ENCODE measurements around the gene DZIP1. TPM values are rescaled to one million over a fixed set of nuclear protein-coding genes. Genes with fewer than 3 reads are reported as not detected.
A peak's percentile ranks its signal among the peaks of the same experiment; 100 is the strongest.

DZIP1 gene
- total RNA-seq, 1 donor from 2014 or later = 0.49 TPM

- H3K27me3 Mint-ChIP-seq (ENCODE audit: insufficient read depth) = peaks cover 21% of the 10 kb centered on the region
- H3K4me1 Mint-ChIP-seq (ENCODE audit: low read depth) = no peaks in the 10 kb centered on the region
- H3K4me3 Mint-ChIP-seq = no peak overlapping the region
- H3K9me3 Mint-ChIP-seq = peaks cover 21% of the 10 kb centered on the region
- no peak for DNase-seq (ENCODE audit: low spot score)
- intact Hi-C loops (cut with micrococcal nuclease) = loop anchor here (1.0 kb wide), 4 partner anchors 15 to 173 kb away; no protein-coding TSS in a partner anchor
- no peak overlapping the region for H3K27ac Mint-ChIP-seq
- H3K36me3 Mint-ChIP-seq (ENCODE audit: low read depth) = no peaks in the 10 kb centered on the region
Measured at GRCh38 chr13:95660981-95661581, 16.6 kb upstream of the DZIP1 start.

GRCh38 chr13:95659500-95659899 lies 15.0 kb upstream of the DZIP1 start:
- Mint-ChIP-seq H3K36me3 (ENCODE audit: low read depth) (no peaks in the 10 kb centered on the region), H3K4me1 (ENCODE audit: low read depth) (no peaks in the 10 kb centered on the region), H3K9me3 (peaks cover 8% of the 10 kb centered on the region), H3K4me3 (no peak overlapping the region), H3K27ac (no peak overlapping the region), H3K27me3 (ENCODE audit: insufficient read depth) (peaks cover 17% of the 10 kb centered on the region)
- no peak for DNase-seq (ENCODE audit: low spot score)
- intact Hi-C loops (cut with micrococcal nuclease) = no loop called here

GRCh38 chr13:95656386-95657015 lies 12.0 kb upstream of the DZIP1 start:
- Mint-ChIP-seq H3K9me3 (peaks cover 4% of the 10 kb centered on the region), H3K4me3 (no peak overlapping the region), H3K27ac (no peak overlapping the region), H3K4me1 (ENCODE audit: low read depth) (no peaks in the 10 kb centered on the region), H3K36me3 (ENCODE audit: low read depth) (no peaks in the 10 kb centered on the region), H3K27me3 (ENCODE audit: insufficient read depth) (peaks cover 10% of the 10 kb centered on the region)
- intact Hi-C loops (cut with micrococcal nuclease) = no loop called here
- DNase-seq (ENCODE audit: low spot score) = no peak

GRCh38 chr13:95652821-95653220 lies 8.3 kb upstream of the DZIP1 start:
- Mint-ChIP-seq H3K27me3 (ENCODE audit: insufficient read depth) (peaks cover 14% of the 10 kb centered on the region), H3K4me3 (no peak overlapping the region), H3K27ac (no peak overlapping the region), H3K9me3 (no peaks in the 10 kb centered on the region), H3K36me3 (ENCODE audit: low read depth) (no peaks in the 10 kb centered on the region), H3K4me1 (ENCODE audit: low read depth) (no peaks in the 10 kb centered on the region)
- intact Hi-C loops (cut with micrococcal nuclease) = no loop called here
- no peak for DNase-seq (ENCODE audit: low spot score)

GRCh38 chr13:95652244-95652764 lies 7.8 kb upstream of the DZIP1 start:
- peaks cover 14% of the 10 kb centered on the region for H3K27me3 Mint-ChIP-seq (ENCODE audit: insufficient read depth)
- H3K4me1 Mint-ChIP-seq (ENCODE audit: low read depth) = no peaks in the 10 kb centered on the region
- intact Hi-C loops (cut with micrococcal nuclease) = no loop called here
- no peaks in the 10 kb centered on the region for H3K9me3 Mint-ChIP-seq
- no peak overlapping the region for H3K27ac Mint-ChIP-seq
- no peak overlapping the region for H3K4me3 Mint-ChIP-seq
- H3K36me3 Mint-ChIP-seq (ENCODE audit: low read depth) = no peaks in the 10 kb centered on the region
- DNase-seq (ENCODE audit: low spot score) = no peak

GRCh38 chr13:95650696-95651095 lies 6.2 kb upstream of the DZIP1 start:
- Mint-ChIP-seq H3K9me3 (no peaks in the 10 kb centered on the region), H3K36me3 (ENCODE audit: low read depth) (no peaks in the 10 kb centered on the region), H3K4me3 (no peak overlapping the region), H3K4me1 (ENCODE audit: low read depth) (no peaks in the 10 kb centered on the region), H3K27ac (no peak overlapping the region), H3K27me3 (ENCODE audit: insufficient read depth) (peaks cover 23% of the 10 kb centered on the region)
- no peak for DNase-seq (ENCODE audit: low spot score)
- intact Hi-C loops (cut with micrococcal nuclease) = no loop called here

GRCh38 chr13:95647321-95647720 lies 2.8 kb upstream of the DZIP1 start:
- no peak for DNase-seq (ENCODE audit: low spot score)
- Mint-ChIP-seq H3K36me3 (ENCODE audit: low read depth) (no peaks in the 10 kb centered on the region), H3K27ac (no peak overlapping the region), H3K27me3 (ENCODE audit: insufficient read depth) (peaks cover 41% of the 10 kb centered on the region), H3K4me1 (ENCODE audit: low read depth) (peaks cover 8% of the 10 kb centered on the region), H3K4me3 (no peak overlapping the region), H3K9me3 (no peaks in the 10 kb centered on the region)
- intact Hi-C loops (cut with micrococcal nuclease) = loop anchor here (10.0 kb wide), 1 partner anchor 943 kb away; no protein-coding TSS in a partner anchor

- H3K27me3 Mint-ChIP-seq (ENCODE audit: insufficient read depth) = peaks cover 57% of the 10 kb centered on the region
- DNase-seq (ENCODE audit: low spot score) = no peak
Measured at GRCh38 chr13:95643936-95644598, 439 bp downstream of the DZIP1 start.

GRCh38 chr13:95643571-95643935 lies 953 bp downstream of the DZIP1 start:
- peaks cover 62% of the 10 kb centered on the region for H3K27me3 Mint-ChIP-seq (ENCODE audit: insufficient read depth)
- peaks cover 8% of the 10 kb centered on the region for H3K4me1 Mint-ChIP-seq (ENCODE audit: low read depth)

More at GRCh38 chr13:95643936-95644598, 439 bp downstream of the DZIP1 start:
- no peak overlapping the region for H3K27ac Mint-ChIP-seq
- H3K9me3 Mint-ChIP-seq = no peaks in the 10 kb centered on the region
- peaks cover 8% of the 10 kb centered on the region for H3K4me1 Mint-ChIP-seq (ENCODE audit: low read depth)
- intact Hi-C loops (cut with micrococcal nuclease) = loop anchor here (10.0 kb wide), 1 partner anchor 939 kb away; no protein-coding TSS in a partner anchor
- peak overlapping the region; percentile 58 for H3K4me3 Mint-ChIP-seq
- no peaks in the 10 kb centered on the region for H3K36me3 Mint-ChIP-seq (ENCODE audit: low read depth)

GRCh38 chr13:95642999-95643398 lies 1.5 kb downstream of the DZIP1 start:
- no peak overlapping the region for H3K4me3 Mint-ChIP-seq
- no peaks in the 10 kb centered on the region for H3K9me3 Mint-ChIP-seq
- H3K4me1 Mint-ChIP-seq (ENCODE audit: low read depth) = peaks cover 8% of the 10 kb centered on the region
- no peak for DNase-seq (ENCODE audit: low spot score)
- no peaks in the 10 kb centered on the region for H3K36me3 Mint-ChIP-seq (ENCODE audit: low read depth)
- intact Hi-C loops (cut with micrococcal nuclease) = loop anchor here (10.0 kb wide), 1 partner anchor 938 kb away; no protein-coding TSS in a partner anchor
- H3K27me3 Mint-ChIP-seq (ENCODE audit: insufficient read depth) = peaks cover 63% of the 10 kb centered on the region
- no peak overlapping the region for H3K27ac Mint-ChIP-seq

More at GRCh38 chr13:95643571-95643935, 953 bp downstream of the DZIP1 start:
- no peak for DNase-seq (ENCODE audit: low spot score)
- Mint-ChIP-seq H3K4me3 (peak overlapping the region; percentile 58), H3K36me3 (ENCODE audit: low read depth) (no peaks in the 10 kb centered on the region), H3K9me3 (no peaks in the 10 kb centered on the region), H3K27ac (no peak overlapping the region)
- intact Hi-C loops (cut with micrococcal nuclease) = loop anchor here (10.0 kb wide), 1 partner anchor 939 kb away; no protein-coding TSS in a partner anchor

GRCh38 chr13:95642028-95642621 lies 2.4 kb downstream of the DZIP1 start:
- H3K27ac Mint-ChIP-seq = no peak overlapping the region
- peaks cover 58% of the 10 kb centered on the region for H3K27me3 Mint-ChIP-seq (ENCODE audit: insufficient read depth)
- no peaks in the 10 kb centered on the region for H3K9me3 Mint-ChIP-seq
- intact Hi-C loops (cut with micrococcal nuclease) = loop anchor here (10.0 kb wide), 1 partner anchor 937 kb away; no protein-coding TSS in a partner anchor
- no peak overlapping the region for H3K4me3 Mint-ChIP-seq
- no peak for DNase-seq (ENCODE audit: low spot score)
- H3K36me3 Mint-ChIP-seq (ENCODE audit: low read depth) = no peaks in the 10 kb centered on the region
- H3K4me1 Mint-ChIP-seq (ENCODE audit: low read depth) = peaks cover 15% of the 10 kb centered on the region

- H3K27me3 Mint-ChIP-seq (ENCODE audit: insufficient read depth) = peaks cover 55% of the 10 kb centered on the region
- no peak overlapping the region for H3K4me3 Mint-ChIP-seq
- no peaks in the 10 kb centered on the region for H3K9me3 Mint-ChIP-seq
- no peak overlapping the region for H3K27ac Mint-ChIP-seq
- peaks cover 21% of the 10 kb centered on the region for H3K4me1 Mint-ChIP-seq (ENCODE audit: low read depth)
- no peak for DNase-seq (ENCODE audit: low spot score)
- H3K36me3 Mint-ChIP-seq (ENCODE audit: low read depth) = no peaks in the 10 kb centered on the region
- intact Hi-C loops (cut with micrococcal nuclease) = loop anchor here (10.0 kb wide), 1 partner anchor 937 kb away; no protein-coding TSS in a partner anchor
Measured at GRCh38 chr13:95641291-95642027, 3.0 kb downstream of the DZIP1 start.

Data from activated T-helper 1 cell treated with anti-CD3 and anti-CD28 coated beads, Interleukin-12 subunit alpha, Interleukin-12 subunit beta, Interleukin-2, Interleukin-4 antibody, amounts not matched to agents 30 ng/mL and 10 ng/mL and 1 ng/mL, durations not matched to agents 14 hours and 24 hours and 36 hours (primary cell).